Measurements from ENCODE around the gene TNFRSF12A.

The TNFRSF12A gene

DNA sequence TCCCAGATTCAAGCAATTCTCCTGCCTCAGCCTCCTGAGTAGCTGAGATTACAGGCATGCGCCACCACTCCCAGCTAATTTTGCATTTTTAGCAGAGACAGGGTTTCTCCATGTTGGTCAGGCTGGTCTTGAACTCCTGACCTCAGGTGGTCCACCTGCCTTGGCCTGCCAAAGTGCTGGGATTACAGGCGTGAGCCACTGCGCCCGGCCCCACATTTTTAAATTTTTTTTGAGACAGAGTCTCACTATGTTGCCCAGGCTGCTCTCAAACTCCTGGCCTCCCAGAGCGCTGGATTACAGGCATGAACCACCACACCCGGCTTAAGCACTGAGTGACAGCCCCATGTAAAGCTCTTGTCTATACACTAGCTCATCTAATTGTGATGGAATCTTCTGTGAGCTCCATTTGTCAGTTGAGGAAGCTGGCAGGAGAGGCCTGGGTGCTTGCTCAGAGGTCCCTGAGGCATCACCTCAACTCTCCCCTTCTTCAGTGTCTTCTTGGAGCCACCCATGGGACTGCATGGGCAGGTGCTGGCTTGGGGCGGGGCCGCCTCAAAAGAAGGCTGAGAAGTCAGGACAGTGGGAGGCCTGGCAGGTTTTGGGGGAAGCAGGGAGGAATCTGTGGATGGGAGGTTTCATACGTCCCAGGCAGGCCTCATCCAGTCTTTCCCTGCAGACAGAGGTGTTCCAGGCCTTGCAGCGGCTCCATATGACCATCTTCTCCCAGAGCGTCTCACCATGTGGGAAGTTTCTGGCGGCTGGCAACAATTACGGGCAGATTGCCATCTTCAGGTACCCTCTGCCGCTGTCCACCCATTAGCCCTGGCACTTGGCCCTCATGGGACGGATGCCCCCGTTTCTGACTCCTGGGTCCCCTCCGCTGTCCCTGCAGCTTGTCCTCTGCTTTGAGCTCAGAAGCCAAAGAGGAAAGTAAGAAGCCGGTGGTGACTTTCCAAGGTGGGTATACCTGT is 5.1 kb downstream of the TNFRSF12A start:
- no peak for DNase-seq (ENCODE audit: low spot score)
- no peak for FAIRE-seq

DNA sequence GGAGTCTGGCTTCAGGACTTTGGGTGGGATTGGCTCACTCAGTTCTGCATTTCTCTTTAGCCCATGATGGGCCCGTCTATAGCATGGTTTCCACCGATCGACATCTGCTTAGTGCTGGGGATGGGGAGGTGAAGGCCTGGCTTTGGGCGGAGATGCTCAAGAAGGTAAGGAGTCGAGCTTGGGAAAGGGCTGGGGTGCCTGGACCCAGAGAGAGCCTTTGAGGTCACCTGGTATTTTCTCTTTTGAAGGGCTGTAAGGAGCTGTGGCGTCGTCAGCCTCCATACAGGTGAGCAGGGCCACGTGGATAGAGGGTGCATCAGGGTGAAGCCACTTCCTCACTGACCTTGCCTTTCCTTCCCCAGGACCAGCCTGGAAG is 5.8 kb downstream of the TNFRSF12A start:
- FAIRE-seq (no peak), DNase-seq (ENCODE audit: low spot score) (no peak)

DNA sequence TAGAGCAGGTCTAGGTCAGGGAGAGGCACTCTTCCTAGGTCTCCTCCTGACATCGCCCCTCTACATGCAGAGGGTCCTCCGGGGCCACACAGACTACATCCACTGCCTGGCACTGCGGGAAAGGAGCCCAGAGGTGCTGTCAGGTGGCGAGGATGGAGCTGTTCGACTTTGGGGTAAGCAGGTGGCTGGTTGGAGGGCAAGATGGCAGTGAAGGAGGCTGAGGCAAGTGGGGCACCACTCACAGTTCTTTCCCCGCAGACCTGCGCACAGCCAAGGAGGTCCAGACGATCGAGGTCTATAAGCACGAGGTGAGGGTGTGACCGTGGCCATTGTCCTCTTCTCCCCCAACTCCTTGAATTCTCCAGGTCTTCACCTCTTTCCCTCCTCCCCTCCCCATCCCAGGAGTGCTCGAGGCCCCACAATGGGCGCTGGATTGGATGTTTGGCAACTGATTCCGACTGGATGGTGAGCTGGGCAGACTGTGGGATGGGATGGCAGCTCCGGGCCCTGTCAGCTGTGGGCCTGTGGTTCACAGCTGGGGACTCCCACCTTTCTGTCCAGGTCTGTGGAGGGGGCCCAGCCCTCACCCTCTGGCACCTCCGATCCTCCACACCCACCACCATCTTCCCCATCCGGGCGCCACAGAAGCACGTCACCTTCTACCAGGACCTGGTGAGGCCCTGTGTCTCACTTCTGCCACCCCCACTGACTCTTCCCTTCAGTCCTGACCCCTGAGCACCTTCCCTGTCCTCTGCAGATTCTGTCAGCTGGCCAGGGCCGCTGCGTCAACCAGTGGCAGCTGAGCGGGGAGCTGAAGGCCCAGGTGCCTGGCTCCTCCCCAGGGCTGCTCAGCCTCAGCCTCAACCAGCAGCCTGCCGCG is 6.7 kb downstream of the TNFRSF12A start:
- DNase-seq (ENCODE audit: low spot score), result no peak
- FAIRE-seq, result no peak

DNA sequence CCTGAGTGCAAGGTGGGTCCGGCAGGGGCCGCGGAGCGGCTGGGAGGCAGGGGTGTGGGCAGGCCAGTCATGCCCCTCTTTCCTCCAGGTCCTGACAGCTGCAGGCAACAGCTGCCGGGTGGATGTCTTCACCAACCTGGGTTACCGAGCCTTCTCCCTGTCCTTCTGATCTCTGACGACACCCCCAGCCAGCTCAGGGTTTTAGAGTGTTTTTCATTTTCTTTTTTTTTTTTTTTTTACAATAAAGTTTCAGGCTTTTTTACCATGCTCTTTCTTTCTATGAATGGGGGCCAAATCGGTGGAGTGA is 7.3 kb downstream of the TNFRSF12A start:
- DNase-seq (ENCODE audit: low spot score), result no peak
- no peak for FAIRE-seq

DNA sequence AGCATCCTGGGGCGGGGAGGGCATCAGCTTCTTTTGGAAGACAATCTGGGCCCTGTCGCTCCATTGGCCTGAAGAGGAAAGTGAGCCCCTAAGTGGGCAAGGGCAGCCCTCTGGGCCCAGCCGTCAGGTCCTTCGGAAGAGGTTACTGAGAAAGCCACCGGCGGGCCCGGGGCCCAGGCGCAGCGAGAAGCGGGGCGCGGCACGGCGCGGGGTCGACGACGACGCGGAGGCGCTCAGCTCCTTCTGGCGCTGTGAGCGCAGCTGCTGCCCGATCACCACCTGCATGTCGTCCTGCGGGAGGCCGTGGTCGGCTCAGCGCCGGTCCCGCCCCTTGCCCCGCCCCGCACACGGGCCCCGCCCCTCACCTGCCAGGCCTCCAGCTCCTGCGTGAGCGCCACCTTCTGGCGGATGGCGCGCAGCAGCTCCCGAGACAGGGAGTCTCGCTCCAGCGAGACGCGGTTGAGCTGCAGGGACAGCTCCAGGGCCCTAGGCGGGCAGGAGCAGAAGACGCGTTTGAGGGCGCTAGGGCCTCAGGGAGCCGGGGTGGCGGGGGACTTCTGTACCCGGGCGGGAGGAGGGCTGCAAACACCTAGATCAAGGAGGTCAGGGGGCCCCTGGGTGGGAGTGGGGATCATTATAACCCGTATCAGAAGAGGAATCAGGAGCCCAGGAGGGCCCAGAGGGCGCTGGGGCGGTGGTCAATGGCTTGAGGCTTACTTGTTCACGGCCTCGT is 8.0 kb downstream of the TNFRSF12A start:
- DNase-seq (ENCODE audit: low spot score), result peak; percentile 86
- no peak for FAIRE-seq

DNA sequence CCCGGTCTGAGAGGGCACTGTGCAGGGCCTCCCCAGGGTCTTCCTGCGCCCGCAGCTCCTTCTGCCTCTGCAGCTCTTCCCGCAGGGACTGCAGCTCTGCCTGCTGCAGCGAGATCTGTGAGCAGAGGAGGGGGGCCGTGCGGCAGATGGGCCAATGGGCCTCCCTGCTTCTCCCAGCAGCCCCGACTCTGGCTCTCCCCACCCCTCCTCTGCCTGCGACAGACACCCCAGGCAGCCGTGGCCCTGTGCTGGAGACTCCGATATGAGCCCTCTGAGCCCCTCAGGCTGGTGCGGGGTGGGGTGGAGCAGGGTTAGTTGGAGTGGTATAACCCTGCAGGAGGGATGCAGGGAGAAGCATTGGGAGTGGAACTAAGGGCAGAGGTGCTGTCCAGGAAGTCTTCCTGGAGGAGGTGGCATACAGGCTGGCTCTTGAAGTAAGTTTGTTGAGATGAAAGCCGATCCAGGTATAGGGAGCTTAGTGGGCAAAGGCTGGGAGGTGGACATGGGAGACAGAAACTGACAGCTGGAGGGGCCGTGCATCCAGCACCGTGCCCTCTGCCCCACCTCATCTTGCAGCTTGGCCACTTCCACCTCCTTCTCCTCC is 8.7 kb downstream of the TNFRSF12A start:
- FAIRE-seq (no peak), DNase-seq (ENCODE audit: low spot score) (no peak)

DNA sequence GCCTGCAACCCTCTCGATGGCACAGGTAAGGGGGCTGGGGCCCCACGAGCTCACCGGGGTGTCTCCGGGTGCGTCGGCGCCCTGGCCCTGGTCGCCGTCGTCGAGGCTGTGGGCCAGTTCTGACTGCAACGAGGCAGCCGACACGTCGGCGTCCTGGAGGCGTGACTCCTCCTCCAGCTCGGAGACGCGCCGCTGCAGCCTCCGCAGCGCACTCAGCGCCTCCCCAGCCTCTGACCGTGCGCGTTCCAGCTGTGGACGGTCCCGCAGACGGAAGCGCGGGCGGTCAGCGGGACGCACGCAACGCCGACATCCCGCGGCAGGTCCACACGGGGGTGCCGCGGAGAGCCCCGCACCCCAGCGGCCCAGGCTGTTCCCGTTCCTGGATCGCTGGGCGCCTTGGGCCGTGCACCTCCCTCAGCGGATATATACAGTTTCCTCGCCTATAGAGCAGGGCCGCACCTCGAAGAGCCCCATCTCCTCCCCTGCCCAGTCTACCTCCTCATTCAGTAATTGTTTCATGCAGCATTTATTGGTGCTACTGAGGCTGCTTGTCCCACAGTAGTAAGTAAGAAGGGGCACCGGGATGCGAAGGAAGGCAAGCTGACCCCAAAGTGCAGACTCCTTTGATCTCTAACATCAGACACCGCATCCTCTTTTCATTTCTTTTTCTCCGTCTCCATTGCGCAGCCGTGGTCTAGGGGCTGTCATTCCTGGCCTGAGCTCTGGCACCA is 9.5 kb downstream of the TNFRSF12A start:
- FAIRE-seq (no peak), DNase-seq (ENCODE audit: low spot score) (no peak)

DNA sequence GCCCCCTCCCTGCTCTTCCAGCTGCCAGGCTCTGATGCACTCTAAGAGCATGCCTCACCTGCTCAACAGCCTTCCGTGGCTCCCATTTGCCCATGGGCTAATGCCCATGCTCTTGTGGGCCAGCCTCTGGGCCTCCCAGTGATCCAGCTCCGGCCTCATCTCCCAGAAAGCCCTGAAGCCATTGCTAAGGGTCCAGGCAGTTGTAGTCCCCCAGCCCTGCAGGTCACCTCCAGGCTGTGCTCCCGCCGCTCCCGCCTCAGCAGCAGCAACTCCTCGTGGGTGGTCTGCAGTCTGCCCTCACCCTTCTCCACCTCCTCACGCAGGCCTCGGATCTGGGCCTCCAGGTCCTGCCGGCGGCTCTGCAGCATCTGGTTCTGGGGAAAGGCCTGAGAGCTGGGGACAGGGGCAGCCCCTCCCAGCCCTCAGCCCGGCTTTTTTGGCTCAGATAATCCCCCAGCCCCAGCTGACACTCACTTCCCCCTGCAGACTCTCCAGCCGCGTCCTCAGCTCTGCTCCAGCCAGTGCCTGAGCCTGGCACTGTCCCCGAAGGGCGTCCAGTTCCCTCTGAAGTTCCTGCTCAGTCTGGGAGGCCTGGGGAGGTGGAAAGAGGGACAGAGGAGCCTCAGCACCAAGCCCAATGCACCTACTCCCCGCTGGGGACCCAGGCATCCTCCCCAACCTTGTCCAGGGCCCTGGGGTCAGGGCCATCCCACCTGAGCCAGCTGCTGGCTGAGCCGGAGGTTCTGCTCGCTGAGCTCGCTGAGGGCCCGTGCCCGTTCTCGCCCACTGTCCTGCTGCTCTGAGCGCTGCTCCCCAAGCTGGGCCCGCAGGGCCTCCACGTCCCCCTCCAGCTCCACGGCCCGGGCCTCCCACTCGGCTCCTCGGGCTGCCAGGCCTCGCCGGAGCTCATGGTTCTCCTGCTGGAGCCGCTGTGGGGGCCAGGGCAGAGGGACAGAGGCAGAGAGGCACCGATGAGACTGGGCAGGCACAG is 10.3 kb downstream of the TNFRSF12A start:
- no peak for DNase-seq (ENCODE audit: low spot score)
- FAIRE-seq, result no peak

DNA sequence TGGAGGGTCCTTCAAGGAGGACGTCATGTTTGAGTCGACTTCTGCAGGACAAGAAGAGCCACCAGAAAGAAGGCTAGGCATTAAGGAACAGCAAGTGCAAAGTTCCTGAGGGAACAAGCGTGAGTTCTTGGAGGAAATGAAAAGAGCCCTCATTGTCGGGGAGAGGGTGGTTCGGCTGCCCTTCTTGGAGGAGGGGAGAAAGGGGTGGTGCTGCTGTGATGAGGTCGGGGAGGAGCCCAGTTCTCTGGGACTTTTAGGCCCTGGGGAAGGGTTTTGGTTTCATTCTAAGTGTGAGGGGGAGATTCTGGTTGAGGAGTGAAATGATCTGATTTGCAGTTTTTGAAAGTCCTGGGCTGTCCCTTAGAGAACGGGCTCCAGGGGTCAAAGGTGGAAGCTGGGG is 12.5 kb downstream of the TNFRSF12A start:
- DNase-seq (ENCODE audit: low spot score), result no peak

DNA sequence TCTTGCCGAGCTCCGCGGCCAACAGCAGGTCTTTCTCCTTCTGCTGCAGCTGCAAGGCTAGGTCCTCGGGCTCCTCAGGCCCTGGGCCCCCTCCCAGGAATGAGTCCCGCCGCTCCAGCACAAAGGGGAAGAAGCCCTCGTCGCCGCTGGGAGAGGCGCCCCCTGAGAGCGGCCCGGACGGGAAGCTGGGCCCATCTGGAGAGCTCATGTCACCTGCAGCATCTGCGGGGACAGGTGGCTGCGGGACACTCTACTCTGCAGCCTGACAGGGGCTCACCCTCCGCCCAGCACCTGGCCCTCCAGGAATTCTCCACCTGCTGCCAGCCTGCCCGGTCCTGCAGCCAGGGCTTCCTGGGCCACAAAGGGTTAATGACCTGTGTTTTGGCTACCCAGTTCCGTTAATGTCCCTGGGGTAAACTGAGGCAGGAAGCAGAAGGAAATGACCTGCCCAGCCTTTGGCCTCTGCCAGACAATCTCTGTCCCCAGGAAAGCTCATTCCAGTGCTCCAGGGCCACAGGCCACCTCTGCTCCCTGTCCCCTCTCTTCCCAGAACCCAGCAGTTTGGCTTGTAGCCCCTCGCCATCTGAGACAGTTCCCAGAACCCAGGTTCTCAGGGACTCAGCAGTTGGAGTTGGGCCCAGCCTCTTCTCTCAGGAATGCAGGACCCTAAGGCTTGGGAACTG is 15.3 kb downstream of the TNFRSF12A start:
- DNase-seq (ENCODE audit: low spot score) (no peak), FAIRE-seq (no peak)

More for the DNA sequence above, 12.5 kb downstream of the TNFRSF12A start:
- no peak for FAIRE-seq

DNA sequence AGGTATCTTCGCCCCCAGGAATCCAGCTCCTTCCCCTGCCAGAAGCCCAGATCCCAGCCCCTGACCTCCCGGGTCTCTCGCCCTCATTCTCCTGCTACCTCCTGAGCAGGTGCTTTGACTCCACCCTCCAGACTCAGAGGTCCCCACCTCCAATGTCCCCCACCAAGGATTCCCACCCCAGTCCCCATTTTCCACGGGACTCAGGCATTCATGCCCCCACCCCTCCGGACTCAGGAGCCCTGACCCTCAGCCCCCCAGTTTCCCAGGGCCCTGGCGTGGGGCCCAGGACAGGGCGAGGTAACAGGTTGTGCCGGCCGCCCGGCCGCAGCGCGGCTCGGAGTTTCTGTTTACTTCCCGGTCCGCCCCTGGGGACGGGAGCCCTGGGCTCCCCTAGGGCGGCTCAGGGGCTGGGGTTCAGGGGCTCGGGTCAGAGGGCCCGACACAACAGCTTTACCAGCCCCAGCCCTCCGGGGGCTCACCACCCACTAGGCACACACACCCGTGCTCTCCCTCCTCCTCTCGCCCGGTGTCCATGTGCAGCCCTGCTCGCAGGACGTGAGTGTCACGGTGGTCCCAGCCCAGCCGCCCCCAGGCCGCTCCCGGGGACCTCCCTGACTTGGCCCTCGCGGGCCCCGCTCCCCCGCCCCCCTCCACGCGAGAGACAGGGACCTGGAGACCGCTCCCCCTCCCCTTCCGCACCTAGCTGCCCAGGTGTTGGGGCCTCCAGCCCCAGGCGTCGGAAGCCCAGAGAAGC is 16.0 kb downstream of the TNFRSF12A start:
- DNase-seq (ENCODE audit: low spot score) (no peak), FAIRE-seq (no peak)

DNA sequence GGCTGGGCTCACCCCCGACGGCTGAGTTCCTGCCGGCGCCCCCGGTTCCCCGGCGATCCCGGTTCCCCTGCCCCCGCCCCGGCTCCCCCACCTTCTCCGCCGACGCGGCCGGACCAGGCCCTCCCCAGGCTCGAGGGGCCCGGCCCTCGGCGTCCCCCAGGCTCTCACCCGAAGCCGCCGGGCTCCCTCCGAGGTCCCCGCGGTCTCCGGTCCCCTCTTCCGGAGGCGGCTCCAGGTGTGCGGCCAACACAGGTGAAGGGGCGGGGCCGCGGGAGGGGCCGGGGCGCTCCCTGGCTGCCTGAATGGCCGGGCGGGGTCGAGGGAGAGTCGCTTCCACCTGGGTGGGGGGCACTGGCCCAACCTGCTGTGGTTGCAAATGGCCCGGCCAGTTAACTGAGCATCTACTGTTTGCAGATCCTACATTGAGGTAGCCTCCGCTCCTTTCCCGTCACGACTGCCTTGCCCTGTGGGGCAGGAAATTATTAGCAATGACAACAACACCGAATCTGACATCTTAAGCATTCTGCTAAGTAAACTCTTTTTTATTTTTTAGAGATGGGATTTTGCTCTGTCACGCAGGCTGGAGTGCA is 16.7 kb downstream of the TNFRSF12A start, which contains the start of gene BICDL2:
Gene BICDL2 (minus strand): TSS at position 219 of the 590 bp plus-strand sequence. CDS start 1,448 bp downstream, outside the sequence.
- DNase-seq (ENCODE audit: low spot score) (no peak), FAIRE-seq (no peak)

DNA sequence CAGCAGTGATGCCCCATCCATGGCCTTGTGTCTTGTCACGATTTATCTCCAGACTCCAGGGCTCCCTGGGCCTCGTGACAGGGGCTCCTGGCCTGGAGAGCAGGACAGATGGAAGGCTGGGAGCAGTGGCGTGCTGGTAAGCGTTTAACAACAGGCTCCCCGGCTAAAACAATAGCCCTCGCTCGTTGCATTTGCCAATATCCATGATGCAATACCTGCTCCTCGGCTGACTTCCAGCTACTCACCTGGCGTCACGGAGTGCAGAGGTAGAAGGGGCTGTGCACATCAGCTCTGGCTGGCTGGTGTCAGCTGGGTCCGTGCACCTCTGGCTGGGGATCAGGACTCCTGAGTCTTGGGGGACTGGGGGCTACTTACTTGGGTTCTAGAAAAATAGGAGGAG is 18.1 kb downstream of the TNFRSF12A start:
- DNase-seq (ENCODE audit: low spot score) (no peak), FAIRE-seq (peak; percentile 37)

DNA sequence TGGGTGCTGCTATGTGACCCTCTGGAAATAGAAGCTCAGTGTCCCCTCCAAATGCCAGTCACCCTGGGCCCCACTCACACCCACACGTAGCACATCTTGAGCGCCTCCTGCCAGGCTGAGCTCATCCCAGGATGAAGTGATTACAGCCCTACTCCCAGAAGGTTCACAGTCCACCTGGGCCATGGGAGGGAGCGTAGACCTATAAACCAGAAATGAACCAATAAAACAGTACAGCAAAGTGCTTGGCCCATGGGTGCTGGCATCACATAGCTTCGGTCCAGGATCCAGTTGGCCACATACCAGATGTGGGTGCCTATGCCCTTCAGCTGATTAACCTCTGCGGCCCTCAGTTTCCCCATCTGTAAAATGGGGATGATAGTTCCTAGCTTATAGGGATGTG is 18.7 kb downstream of the TNFRSF12A start:
- FAIRE-seq, result no peak
- no peak for DNase-seq (ENCODE audit: low spot score)

DNA sequence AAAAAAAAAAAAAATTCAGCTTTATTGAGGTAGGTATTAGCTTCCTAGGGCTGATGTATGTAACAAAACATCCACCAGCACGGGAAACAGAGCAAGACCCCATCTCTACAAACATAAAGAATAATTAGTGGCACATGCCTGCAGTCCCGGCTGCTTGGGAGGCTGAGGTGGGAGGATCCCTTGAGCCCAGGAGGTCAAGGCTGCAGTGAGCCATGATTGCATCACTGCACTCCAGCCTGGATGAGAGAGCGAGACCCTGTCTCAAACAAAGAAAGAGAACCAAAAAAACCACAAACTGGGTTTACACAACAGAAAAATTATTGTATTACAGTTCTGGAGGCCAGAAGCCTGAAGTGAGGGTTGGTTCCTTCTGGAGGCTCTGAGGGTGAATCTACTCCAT is 22.2 kb downstream of the TNFRSF12A start:
- no peak for DNase-seq (ENCODE audit: low spot score)
- FAIRE-seq, result no peak

DNA sequence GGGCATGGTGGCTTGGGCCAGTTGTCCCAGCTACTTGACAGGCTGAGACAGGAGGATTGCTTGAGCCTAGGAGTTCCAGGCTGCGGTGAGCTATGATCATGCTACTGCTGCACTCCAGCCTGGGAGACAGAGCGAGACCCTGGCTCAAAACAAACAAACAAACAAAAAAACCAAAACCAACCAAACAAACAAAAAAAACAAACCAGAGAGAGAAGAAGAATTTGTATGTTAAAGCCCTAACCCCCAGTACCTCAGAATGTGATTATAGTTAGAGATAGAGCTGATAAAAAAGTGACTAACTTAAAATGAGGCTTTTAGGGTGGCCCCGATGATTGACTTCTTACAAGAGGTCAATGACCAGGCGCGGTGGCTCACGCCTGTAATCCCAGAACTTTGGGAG is 24.5 kb downstream of the TNFRSF12A start:
- FAIRE-seq (no peak), DNase-seq (ENCODE audit: low spot score) (no peak)

Measured in urothelium cell line (cell line).